NCI-H2227 (cell line): ENCODE results near the gene FAM120A.

Source experiments
- DNase-seq: peaks from one replicate; lab custom pipeline; 2025; ENCODE audit not compliant: unreplicated experiment; lab: John Stamatoyannopoulos, UW

The FAM120A gene

DNA sequence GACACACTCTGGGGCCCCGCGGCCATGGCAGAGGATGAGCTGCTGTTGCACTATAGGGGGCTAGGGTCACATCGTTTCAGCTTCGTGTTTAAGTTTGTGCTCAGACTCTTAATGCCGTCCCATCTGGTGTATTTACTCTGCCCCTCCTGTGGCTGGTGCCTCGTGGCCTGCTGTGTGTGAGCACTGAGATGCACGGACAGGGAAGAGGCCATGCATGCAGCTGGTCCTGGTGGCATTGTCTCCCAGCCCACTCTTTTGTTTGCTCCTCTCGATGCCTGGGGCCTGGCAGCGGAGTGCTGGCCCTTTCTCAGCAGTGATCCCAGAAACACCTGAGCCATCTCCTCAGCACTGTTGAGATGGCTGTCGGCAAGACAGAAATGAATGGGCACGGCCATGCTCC lies 94.9 kb downstream of the FAM120A start:
- DNase-seq = no peak

DNA sequence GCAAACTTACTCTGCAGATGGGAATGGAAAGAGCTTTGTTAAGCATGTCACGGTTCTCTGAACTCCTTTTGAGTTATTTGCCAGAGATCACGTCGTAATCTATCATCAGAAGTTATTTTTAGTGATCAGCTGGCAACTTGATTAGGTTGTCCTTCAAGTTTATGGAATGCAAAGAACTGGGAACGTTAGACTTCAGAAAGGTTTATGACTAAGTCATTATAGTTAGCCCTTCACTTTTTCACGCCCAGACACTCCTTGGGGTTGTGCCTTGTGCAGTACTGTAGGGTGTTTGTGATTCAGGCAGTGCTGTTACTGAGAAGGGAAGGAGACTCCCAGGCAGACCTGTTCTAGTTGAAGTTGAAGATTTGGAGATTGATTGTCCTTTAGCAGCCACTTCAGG lies 98.1 kb downstream of the FAM120A start:
- DNase-seq = no peak

DNA sequence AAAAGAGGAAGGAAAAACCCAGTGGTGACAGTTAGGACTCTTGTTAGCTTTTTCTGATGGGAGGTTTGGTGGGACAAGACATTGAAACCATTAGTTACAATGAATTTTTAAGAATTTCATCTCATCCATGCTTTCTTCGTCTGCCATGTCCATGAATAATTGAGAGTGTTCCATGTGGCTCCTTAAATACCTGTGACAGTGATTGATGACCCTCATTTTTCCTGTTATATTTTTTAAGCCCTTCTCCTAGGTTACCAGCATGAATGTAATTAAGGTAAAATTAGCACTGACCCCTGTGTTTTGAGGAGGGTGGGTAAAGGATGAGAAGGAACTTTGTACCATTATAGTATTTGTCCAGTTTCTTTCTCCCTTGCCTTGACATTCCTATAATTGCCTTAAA lies 101.4 kb downstream of the FAM120A start:
- no peak for DNase-seq

GRCh38 chr9:93555370-93555769 lies 103.9 kb downstream of the FAM120A start:
- DNase-seq = no peak

- DNase-seq = no peak
Observed at GRCh38 chr9:93557366-93558137, 106.1 kb downstream of the FAM120A start.

GRCh38 chr9:93558503-93558902 lies 107.0 kb downstream of the FAM120A start:
- no peak for DNase-seq

DNA sequence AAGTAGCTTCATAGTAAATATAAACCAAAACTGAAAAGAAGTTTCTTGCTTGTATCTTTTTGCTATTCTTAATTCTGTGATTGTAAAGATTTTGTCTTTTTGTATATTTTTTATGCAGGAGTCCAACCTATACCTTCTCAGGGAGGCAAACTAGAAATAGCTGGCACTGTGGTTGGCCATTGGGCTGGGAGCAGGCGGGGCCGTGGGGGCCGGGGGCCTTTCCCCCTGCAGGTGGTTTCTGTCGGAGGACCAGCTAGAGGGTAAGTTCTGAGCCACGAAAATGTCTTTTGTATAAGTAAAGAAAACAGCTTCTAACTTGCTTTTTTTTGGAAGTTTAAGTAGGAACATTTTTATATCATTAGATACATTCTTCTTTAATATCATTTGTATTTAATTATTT lies 109.5 kb downstream of the FAM120A start:
- no peak for DNase-seq

- DNase-seq = no peak
Observed at GRCh38 chr9:93562157-93562556, 110.7 kb downstream of the FAM120A start.

- DNase-seq = no peak
Observed at GRCh38 chr9:93565089-93565488, 113.6 kb downstream of the FAM120A start.

DNA sequence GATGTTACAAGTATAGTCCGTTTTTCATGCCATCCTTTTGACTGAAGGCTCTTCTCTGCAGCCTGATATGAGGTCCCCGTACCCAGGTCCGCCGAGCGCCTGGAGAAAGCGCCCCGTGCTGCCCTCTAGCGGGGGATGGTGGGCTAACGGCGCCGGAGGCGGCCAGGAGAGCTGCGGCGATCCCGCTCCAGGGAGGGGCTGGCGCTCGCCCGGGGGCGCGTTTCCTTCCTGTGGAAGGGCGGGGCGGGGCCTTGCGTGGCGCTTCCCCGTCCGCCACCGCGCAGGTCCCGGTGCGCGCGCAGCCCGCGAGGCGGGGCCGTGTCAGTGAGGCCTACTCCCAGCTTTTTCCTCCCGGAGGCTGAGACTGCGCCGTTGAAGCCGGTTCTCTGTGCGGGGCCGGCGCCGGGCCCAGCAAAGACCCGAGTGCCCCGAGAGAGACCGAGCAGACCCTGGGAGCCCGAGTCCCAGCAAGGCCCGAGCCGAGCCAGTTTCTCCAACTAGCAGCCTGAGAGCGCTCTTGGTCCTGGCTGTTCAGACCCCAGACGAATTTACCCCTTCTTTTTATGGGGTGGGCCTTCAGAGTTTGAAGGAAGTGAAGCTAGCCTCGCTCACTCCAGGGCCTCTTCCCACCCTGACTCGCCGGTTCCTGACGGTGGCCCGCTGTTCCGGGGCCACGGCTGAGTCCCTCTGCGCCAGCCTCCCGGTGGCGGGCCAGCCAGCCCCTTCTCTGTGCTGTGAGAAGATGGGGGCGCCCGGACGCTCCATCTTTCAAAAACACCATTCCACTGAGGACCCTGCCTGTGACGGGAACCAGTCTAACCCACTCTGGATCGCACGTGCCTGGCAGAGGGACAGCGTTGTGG lies 115.2 kb downstream of the FAM120A start:
- DNase-seq = peak; percentile 96

GRCh38 chr9:93567271-93567959 lies 115.9 kb downstream of the FAM120A start:
- peak; percentile 33 for DNase-seq

DNA sequence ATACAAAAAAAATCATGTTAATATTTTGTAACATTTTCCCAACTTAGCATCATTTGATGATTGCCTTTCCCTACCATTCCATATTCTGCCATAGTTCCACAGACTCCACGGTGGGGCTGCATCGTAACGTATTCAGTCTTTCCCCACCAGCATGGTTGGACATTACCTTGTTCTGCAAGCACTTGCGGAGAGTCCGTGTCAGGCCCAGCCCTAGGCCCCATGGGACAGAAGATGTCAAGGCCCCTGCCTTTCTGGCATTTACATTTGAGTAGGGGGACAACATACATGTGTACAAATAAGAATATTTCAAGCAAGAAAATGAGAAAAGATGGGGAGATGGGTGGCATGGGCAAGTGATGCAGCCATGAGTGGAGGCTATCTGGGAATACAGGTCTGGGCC lies 116.7 kb downstream of the FAM120A start:
- DNase-seq = no peak

DNA sequence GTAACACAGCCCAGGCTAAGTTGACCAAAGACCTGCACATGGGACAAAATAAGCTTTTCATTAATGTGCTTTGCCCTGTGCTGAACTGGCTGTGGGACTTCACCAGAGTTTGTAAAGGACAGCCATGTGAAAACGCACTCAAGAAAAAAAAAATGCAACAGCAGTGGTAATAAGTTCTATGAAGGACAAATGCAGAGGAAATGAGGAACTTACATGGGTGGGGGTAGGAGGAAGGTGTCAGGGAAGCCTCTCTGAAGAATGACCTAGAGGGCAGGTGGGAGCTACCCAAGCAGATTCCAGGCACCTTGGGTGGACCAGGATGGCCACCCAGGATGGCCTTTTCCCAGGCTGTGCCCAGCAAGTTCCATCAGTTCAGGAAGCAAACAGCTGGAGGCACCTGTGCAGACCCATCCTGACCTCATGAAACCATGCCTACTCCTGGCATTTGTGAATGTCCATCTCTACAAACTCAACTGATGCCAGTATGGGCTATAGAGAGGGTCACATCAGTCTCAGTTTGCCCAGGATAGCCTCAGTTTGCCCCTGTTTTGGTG lies 118.2 kb downstream of the FAM120A start:
- DNase-seq = no peak

DNA sequence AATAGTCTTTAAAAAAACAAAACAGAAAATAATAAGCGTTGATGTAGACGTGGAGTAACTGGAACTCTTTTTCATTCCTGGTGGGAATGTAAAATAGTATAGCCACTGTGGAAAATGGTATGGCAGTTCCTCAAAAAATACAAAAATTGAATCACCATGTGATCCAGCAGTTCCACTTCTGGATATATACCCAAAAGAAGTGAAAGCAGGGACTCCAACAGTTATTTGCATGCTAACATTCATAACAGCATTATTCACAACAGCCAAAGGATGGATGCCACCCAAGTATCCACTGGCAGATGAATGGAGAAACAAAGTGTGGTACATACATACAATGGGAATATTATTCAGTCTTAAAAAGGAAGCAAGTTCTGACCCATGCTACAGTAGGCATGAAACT lies 120.7 kb downstream of the FAM120A start:
- no peak for DNase-seq

DNA sequence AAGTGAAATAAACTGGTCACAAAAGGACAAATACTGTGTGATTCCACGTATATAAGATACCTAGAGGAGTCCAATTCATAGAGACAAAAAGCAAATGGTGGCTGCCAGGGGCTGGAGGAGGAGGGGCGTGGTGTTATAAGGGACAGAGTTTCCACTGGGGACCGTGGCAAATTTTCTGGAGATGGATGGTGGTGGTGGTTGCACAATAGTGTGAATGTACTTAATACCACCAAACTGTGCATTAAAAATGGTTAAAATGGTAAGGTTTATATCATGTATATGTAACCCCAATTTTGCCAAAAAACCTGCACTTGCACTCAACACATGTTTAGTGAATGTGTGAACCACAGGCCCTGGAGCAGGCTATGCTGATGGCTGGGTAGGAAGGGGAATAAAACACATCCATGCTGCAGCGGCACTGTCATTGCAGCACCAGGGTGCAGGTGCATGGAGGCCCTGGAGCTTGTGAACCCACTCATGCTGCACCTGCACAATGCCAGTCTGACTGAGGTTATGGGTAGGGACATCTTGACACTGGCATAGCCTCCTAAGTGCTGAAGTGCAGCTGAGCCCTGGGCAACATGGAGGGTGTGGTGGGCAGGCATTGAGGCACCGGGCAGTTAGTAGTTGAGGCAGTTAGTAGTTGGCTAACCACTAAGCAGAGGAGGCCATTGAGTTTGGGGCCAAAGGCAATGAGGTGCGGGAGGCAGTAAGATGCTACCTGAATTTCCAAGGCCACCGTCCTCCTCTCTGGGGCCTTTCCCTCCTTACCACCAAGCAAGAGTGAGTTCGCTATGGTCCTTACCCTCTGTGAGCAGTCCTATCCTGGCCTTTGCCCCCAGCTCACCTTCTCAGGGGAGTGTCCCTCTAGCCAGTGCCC lies 121.4 kb downstream of the FAM120A start:
- no peak for DNase-seq

DNA sequence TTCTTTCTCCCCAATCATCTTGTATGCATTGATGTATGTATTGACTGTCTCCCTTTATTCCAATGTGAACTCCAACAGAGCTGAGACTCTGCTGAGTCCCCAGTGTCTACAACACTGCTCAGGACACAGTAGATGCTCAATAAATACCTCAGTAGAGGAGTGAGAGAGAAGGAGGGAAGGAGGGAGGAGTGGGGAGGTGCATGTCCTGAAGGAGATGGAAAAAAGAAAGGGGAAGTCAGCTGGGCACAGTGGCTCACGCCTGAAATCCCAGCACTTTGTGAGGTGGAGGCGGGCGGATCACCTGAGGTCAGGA lies 122.0 kb downstream of the FAM120A start:
- no peak for DNase-seq

GRCh38 chr9:93574091-93574899 lies 122.8 kb downstream of the FAM120A start:
- no peak for DNase-seq

DNA sequence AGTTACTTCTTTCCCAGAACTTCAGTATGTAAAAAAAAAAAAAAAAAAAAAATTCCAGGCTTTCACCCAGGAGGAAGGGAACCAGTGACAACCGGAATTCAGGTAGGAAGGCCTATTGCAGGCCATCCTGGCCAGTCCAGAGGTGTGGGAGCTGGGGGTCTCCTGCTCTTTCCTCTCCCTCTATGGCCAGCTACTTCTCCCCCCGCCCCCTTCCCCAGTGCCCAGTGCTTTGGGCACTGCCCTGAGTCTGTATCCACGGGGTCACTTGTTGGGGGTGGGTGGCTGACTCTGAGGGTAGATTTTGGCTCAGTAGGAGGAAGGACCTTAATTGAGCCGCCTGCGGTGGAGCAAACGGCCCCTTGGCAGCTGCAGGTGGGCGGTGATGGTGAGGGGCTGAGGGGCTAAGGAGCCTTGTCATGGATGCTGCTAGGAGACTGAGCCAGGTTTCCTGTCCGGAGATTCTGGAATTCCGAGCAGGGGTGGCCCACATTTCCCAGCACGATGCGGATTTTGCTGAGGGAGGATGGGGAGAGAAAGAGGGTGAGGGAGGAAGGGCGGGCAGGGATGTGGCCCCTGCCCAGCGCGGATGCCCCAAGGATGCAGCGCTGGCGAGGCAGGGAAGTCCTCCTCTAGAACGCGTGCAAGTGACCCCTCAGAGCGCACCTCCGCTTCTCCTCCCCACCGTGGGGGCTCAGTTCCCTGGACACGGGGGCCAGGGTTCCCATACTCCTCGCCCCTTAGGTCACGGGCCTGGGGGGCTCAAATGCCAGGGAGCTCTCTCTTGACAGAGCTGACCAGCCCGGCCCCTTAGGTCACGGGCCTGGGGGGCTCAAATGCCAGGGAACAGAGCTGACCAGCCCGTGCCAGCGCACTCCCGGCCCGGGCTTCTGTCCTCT lies 123.7 kb downstream of the FAM120A start:
- no peak for DNase-seq

GRCh38 chr9:93575796-93576257 lies 124.3 kb downstream of the FAM120A start:
- no peak for DNase-seq
